Transverse colon (tissue), 3 donors: ENCODE measurements around the gene LAMA2.

ENCODE experiments used
- CTCF ChIP-seq, 5 experiments: fragments of 200-600 bp in 3 of 5; fragments of 450-650 bp in 2 of 5; sonication (generic) in 3 of 5; IDR thresholded peaks; 1 replicate in 2 of 5; 2 replicates in 3 of 5; pipeline ENCODE4 v1.5.1; 2016 to 2017; ENCODE audit warnings: antibody characterized with exemption in 5 of 5, inconsistent platforms in 3 of 5, mild to moderate bottlenecking in 2 of 5, moderate library complexity in 1 of 5
- POLR2A ChIP-seq: fragments of 450-650 bp; IDR thresholded peaks from one replicate; pipeline ENCODE4 v1.6.1; 2016; ENCODE audit warnings: antibody characterized with exemption, mild to moderate bottlenecking, moderate library complexity

- TF ChIP-seq CTCF (IDR thresholded peaks at IDR 0.05), result no peak
- TF ChIP-seq POLR2A, result no peak
Observed at GRCh38 chr6:129031051-129031599, 148.2 kb downstream of the LAMA2 start.
